ENCODE measurements around the gene ANKS1B.

ANKS1B gene

DNA sequence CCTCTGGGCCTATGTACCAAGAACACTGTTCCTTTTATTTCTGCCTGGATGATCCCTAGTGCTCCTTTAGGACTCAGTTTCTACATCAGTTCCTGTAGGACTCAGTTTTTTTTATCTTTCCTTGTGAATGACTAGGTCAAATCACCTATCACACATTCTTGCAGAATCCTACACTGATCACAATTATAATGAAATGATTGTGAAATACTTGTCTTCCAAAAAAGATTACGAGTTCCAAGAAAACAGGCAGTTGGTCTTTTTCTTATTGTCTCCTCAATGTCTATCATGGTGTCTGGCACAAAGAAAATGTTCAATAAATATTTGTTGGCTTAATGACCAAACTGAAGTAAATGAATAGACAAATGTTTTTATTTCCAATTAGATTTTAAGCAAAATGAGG, 432.7 kb downstream of the ANKS1B start:
- DNase-seq (ENCODE audit: low spot score): no peak
- TF ChIP-seq, protein P1, sequence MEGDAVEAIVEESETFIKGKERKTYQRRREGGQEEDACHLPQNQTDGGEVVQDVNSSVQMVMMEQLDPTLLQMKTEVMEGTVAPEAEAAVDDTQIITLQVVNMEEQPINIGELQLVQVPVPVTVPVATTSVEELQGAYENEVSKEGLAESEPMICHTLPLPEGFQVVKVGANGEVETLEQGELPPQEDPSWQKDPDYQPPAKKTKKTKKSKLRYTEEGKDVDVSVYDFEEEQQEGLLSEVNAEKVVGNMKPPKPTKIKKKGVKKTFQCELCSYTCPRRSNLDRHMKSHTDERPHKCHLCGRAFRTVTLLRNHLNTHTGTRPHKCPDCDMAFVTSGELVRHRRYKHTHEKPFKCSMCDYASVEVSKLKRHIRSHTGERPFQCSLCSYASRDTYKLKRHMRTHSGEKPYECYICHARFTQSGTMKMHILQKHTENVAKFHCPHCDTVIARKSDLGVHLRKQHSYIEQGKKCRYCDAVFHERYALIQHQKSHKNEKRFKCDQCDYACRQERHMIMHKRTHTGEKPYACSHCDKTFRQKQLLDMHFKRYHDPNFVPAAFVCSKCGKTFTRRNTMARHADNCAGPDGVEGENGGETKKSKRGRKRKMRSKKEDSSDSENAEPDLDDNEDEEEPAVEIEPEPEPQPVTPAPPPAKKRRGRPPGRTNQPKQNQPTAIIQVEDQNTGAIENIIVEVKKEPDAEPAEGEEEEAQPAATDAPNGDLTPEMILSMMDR (IDR thresholded peaks at IDR 0.05; ENCODE audit: borderline replicate concordance, control extremely low read depth, extremely low read depth, insufficient read depth, missing control alignments): no peak
- in situ Hi-C loops (cut with MboI; ENCODE audit: low sequenced_read_pairs, unreplicated experiment): no loop called here

DNA sequence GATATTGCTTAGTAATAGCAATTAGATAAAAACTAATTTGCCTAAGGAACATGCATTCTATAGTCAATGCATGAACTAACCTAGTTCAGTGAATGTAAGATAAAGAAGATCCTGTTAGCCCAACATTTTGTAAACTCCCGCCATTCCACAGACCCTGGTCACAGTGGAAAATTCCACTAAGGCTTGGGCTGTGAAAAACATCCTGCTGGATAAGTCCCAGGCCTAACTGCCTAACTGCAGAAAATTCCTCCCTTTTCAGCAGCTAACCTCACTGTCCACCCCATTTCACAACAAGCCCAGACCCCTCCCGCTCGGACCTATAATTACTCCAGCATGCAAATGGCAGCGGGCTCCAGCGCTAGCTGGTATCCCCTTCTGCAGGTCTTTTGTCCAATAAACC, 435.1 kb downstream of the ANKS1B start:
- in situ Hi-C loops (cut with MboI; ENCODE audit: low sequenced_read_pairs, unreplicated experiment): no loop called here
- TF ChIP-seq, protein P1 (IDR thresholded peaks at IDR 0.05; ENCODE audit: borderline replicate concordance, control extremely low read depth, extremely low read depth, insufficient read depth, missing control alignments): no peak
- DNase-seq (ENCODE audit: low spot score): no peak

DNA sequence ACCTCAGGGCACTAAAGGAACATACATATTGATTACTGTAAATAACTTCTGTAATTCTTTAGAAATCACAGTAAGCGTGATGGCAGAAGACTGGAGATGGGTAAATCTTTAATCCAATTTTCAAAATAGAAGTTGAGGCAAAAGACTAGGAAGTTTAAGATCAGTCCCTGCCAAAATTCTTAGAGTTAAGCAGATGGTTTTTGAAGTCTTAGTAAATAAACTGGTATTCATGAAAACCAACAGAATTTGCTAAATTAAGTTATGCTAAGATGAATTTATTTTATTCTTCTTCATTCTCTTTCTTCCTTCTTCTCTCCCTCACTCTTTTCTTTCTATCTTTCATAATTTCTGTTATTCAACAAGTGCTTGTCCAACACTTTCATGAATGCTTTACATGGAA, 435.5 kb downstream of the ANKS1B start:
- DNase-seq (ENCODE audit: low spot score): no peak
- TF ChIP-seq, protein P1 (IDR thresholded peaks at IDR 0.05; ENCODE audit: borderline replicate concordance, control extremely low read depth, extremely low read depth, insufficient read depth, missing control alignments): no peak
- in situ Hi-C loops (cut with MboI; ENCODE audit: low sequenced_read_pairs, unreplicated experiment): no loop called here

- in situ Hi-C loops (cut with MboI; ENCODE audit: low sequenced_read_pairs, unreplicated experiment): no loop called here
- TF ChIP-seq, protein P1 (IDR thresholded peaks at IDR 0.05; ENCODE audit: borderline replicate concordance, control extremely low read depth, extremely low read depth, insufficient read depth, missing control alignments): no peak
- no peak for DNase-seq (ENCODE audit: low spot score)
Measured at GRCh38 chr12:99544457-99544856, 440.3 kb downstream of the ANKS1B start.

DNA sequence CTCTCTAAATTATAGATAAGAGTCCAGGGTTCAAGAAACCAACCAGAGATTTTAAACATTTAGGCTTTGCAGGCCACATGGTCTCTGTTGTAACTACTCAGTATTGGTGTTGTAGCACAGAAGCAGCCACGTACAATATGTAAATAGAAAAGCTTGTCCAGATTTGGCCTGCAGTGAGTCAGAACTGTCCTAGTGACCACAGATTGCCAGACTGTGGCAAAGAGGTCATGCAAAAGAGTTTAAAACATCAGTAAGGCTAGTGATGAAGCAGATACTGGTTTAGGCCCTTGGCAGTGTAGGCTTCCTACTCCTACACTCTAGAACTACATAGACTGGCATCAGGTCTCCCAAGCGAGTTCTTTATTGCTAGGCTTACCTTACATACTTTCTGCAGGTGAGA, 454.8 kb downstream of the ANKS1B start:
- in situ Hi-C loops (cut with MboI; ENCODE audit: low sequenced_read_pairs, unreplicated experiment): no loop called here
- TF ChIP-seq, protein P1 (IDR thresholded peaks at IDR 0.05; ENCODE audit: borderline replicate concordance, control extremely low read depth, extremely low read depth, insufficient read depth, missing control alignments): no peak
- DNase-seq (ENCODE audit: low spot score): peak; percentile 31

GRCh38 chr12:99528478-99528877, 456.3 kb downstream of the ANKS1B start:
- in situ Hi-C loops (cut with MboI; ENCODE audit: low sequenced_read_pairs, unreplicated experiment): no loop called here
- TF ChIP-seq, protein P1 (IDR thresholded peaks at IDR 0.05; ENCODE audit: borderline replicate concordance, control extremely low read depth, extremely low read depth, insufficient read depth, missing control alignments): no peak
- DNase-seq (ENCODE audit: low spot score): no peak

DNA sequence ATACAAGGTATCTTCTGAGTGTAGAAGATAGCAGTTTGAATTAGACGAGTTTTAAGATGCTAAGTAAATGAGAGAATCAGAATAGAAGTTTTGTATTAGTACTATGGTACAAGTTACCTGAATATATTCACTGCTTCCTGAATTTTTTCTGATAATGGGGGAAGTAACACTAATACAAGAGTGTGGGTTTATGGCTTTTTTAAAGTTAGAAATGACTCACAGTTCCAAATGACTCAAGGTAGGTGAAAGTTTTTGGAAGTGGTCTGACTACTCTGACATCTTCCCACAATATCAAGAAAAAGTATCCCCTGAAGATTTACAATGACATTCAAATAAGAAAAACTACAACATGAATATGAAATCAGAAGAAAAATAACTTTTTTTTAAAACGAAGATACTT, 460.9 kb downstream of the ANKS1B start:
- in situ Hi-C loops (cut with MboI; ENCODE audit: low sequenced_read_pairs, unreplicated experiment): no loop called here
- DNase-seq (ENCODE audit: low spot score): no peak
- TF ChIP-seq, protein P1 (IDR thresholded peaks at IDR 0.05; ENCODE audit: borderline replicate concordance, control extremely low read depth, extremely low read depth, insufficient read depth, missing control alignments): no peak

Data from GM13976 (cell line).